Stimulated activated CD4-positive, alpha-beta T cell treated with anti-CD3 and anti-CD28 coated beads, Interleukin-12 subunit alpha, Interleukin-12 subunit beta, amount 100 ng/mL, for 4 hours (primary cell): ENCODE measurements around the gene CASK.

Experiments
- DNase-seq: peaks from one replicate; pipeline ENCODE4 v3.0.0-alpha.2; 2020

The CASK gene

DNA sequence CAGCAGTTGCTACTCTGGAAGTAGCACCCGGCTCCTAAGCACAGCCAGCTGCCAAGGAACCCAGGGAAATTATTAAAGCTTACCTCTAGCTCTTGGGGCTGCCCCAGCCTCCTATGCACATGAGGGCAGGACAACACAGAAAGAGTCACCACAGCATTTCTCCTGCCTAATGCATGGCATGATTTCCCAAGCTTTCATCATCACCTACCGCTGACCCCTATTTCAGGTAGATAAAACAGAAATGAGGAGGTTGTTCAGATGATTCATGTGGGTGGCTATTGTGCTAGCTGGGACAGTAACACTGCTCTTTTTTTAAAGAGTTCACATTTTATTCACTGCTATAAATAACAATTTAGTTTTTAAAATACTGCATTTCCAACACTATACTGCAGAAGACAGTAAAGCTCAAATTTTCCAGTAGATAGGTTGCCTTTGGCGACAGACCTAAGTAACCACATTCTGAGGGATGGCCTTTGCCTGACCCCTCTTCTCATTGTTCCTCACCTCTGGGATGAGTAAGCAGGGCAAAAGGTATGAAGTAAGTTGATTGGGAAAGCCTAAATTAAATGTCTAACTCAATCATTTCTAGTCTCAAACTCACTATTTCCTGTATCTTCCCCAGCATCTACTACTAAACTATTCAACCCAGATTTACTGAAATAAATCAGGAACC lies 16.7 kb downstream of the CASK start:
- DNase-seq = no peak

GRCh38 chrX:41903544-41903943 lies 19.8 kb downstream of the CASK start:
- no peak for DNase-seq

GRCh38 chrX:41900321-41900720 lies 23.0 kb downstream of the CASK start:
- no peak for DNase-seq

GRCh38 chrX:41895826-41896225 lies 27.5 kb downstream of the CASK start:
- no peak for DNase-seq

GRCh38 chrX:41890026-41890423 lies 33.3 kb downstream of the CASK start:
- DNase-seq = no peak

DNA sequence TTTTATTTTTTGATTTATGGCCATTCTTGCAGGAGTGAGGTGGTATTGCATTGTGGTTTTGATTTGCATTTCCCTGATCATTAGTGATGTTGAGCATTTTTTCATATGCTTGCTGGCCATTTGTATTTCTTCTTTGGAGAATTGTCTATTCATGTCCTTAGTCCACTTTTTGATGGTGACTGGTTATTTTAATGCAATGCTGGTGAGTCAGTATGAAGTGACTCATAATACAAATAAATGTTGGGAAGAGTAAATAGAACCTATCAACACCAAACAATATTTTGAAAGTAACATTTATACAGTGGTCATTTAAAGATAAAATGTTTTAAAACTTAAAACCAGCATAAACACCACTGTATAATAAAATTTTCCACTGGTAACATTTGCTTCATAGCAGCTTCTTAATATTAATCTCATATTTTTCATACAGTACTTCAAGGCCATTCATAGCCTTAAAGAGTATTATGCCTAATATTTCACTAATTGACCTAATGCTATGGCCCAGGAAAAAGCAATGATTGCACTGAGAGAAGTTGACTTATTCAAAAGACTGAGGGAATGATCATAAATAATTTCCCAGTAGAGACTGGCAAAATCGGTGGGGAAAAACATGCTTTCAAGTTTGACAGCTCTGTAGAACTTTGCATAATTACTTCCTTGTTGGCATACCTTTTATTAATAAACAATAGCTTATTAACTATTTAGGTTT lies 33.9 kb downstream of the CASK start:
- no peak for DNase-seq

- DNase-seq = no peak
Measured at GRCh38 chrX:41887691-41888090, 35.7 kb downstream of the CASK start.

- no peak for DNase-seq
Measured at GRCh38 chrX:41885724-41886123, 37.6 kb downstream of the CASK start.

- DNase-seq = no peak
Measured at GRCh38 chrX:41881166-41881565, 42.2 kb downstream of the CASK start.

DNA sequence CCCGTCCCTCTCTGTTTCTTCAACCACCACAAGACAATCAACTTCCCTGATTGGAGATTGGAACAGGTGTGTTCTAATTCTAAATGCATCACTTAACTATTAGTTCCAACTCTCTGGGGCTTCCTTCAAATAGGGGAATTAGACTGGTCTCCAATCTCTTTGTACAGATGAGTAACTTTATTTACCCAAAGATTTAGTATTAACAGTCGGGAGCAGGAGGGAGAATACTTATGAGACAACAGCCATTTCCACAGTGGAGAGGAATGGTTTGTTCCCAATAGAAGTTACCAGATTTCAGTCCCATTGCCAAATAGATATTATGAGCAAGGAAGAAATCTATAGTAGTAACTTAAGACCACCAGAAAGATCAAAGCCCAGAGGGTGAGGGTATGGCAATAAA lies 46.2 kb downstream of the CASK start:
- DNase-seq = no peak

DNA sequence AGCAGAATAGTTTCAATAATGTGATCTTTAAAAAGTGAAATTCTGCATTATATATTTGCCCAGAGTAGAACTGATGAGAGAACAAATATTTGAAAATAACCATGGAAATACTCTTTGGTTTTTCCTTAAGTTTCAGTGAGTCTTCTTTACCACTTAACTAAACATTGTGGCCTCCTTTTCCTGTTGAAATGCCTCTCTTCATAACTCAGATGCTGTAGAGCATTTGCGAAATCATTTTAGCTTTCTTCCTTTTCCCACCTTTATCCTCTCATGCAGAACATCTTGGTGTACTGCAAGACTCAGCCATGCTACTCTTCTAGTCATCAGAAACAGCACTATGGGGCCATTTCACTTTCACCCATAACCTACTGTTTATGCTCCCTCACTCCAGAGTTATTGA lies 48.2 kb downstream of the CASK start:
- DNase-seq = no peak

GRCh38 chrX:41870719-41871151 lies 52.6 kb downstream of the CASK start:
- no peak for DNase-seq

- DNase-seq = no peak
Measured at GRCh38 chrX:41868392-41868977, 54.9 kb downstream of the CASK start.

- no peak for DNase-seq
Measured at GRCh38 chrX:41863343-41864203, 59.8 kb downstream of the CASK start.

DNA sequence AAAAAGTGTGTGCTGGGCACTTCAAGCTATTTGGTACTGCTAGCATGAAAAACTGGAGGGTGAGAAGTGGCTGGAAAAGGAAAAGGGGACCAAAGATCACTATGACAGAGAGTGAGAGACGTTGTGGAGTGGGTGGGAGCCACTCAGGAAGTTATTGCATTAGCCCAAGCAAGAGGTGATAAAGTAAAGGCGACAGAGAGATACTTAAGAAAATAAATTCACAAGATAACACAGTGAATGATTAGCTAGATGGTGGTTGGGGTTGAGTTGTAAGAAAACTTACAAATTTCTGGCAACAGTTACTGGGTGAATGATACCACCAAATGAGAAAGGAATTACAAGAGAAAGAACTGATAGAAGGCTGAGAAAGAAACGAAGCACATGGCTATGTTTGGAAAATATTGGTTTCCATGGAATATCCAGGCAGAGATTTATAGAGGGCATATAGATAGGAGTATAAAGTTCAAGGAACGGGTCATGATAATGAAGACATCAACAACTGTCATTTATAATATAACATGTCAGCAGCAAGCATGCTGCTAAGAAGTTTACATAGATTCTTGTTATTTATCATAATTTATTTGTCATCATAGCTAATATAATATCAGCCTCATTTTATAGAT lies 60.7 kb downstream of the CASK start:
- DNase-seq = no peak

DNA sequence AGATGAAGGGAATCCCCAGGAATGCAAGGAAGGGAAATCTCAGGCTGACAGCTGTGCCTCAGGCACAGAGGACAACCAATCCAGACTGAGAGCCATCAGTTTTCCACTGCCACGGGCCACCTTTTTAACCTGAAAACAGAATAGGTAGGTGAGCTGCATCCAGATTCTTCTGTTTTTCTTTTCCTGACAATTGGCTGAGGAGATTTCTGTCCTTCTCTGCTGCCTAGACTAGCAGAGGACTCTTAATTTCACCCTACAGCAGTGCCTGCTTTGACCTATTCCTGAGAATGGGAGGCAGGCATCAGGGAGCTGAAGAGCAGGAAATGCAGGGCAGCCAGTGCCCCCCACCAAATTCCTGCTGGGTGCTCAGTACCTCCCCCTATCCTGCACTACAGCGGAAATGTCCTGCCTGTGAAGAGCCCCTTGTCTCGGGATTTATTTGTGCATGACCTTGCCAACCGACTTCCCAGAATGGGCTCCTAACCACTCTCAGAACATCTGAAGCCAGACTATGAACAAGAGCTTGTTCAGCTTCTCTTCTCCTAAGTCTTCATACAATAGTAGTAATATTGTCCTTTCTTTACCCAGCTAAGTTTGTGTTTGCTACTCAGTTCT lies 65.1 kb downstream of the CASK start:
- no peak for DNase-seq

- no peak for DNase-seq
Measured at GRCh38 chrX:41857670-41858069, 65.7 kb downstream of the CASK start.

DNA sequence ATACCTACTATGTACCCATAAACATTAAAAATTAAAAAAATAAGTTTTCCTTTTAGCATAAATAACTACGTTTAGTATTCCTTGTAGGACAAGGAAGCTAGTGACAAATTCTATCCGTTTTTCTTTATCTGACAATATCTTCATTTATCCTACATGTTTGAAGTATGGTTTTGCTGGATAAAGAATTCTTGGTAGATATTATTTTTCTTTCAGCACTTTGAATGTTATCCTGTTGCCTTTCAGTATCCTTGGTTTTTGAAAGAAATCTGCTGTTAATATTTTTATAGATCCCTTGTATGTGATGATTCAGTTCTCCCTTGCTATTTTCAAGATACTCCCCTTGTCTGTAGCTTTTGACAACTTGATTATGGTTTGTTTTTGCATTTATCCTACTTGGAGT lies 76.6 kb downstream of the CASK start:
- DNase-seq = no peak

DNA sequence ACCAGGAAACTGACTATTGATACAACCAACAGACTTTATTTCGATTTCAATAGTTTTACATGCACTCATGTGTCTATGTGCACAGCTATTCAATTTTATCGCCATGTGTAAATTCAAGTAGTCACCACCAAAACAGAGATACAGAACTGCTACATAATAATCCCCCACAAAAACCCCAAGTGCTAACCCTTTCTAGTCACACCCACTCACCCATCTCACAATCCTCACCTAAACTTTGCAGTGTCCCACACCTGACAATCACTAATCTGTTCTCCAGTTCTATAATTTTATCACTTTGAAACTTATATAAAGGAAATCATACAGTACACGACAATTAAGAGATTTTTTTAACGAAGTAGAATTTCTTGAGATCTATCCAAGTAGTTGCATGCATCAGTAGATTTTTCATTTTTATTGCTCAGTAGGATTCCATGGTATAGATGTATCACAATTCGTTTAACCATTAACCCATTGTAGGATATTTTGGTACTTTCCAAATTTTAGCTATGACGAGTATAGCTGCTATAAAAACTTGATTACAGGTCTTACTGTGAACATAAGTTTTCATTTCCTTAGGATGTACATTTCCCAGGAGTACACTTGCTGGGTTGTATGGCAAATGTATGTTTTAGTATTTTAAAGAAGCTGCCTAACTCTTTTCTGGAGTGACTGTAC lies 85.9 kb downstream of the CASK start:
- DNase-seq = no peak

DNA sequence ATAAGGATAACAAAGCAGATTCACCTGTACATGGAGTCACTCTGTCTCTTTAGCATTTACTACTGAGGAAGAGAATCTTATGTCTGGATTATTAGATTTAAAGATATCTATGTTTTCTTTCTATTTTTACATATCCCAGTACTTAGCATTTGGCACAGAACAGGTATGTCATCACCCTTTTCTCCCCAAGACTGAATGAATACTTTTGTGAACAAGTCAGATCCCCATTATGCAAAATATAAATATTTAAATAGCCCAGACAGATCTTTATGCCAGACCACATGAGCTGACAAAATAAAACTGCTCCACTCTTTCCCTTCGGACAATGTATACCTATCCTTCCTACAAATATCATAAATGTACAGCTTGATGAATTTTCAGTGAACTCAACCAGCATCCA lies 94.5 kb downstream of the CASK start:
- no peak for DNase-seq

GRCh38 chrX:41827886-41828285 lies 95.5 kb downstream of the CASK start:
- DNase-seq = no peak

GRCh38 chrX:41825796-41826195 lies 97.6 kb downstream of the CASK start:
- no peak for DNase-seq
